KMS-11 (cell line): ENCODE data around the gene SLC5A5.

Source experiments
- H2AFZ ChIP-seq: fragments of 200-600 bp; sonication (generic); 2 replicates; pipeline ENCODE4 v1.6.1; 2016; ENCODE audit warnings: antibody characterized with exemption, mixed run types, low read depth
- H3K27ac ChIP-seq: fragments of 200-600 bp; sonication (generic); 2 replicates; pipeline ENCODE4 v1.6.1; 2016; ENCODE audit warnings: mild to moderate bottlenecking, mixed run types
- H3K27me3 ChIP-seq: fragments of 200-600 bp; sonication (generic); 2 replicates; pipeline ENCODE4 v1.6.1; 2017; ENCODE audit warnings: mild to moderate bottlenecking, low read depth, mixed run types, moderate library complexity; ENCODE audit not compliant: insufficient read depth
- H3K36me3 ChIP-seq: fragments of 200-600 bp; sonication (generic); 2 replicates; pipeline ENCODE4 v1.6.1; 2017; ENCODE audit warnings: mild to moderate bottlenecking, mixed run types; ENCODE audit not compliant: insufficient read depth
- H3K4me1 ChIP-seq: fragments of 200-600 bp; sonication (generic); 2 replicates; pipeline ENCODE4 v1.6.1; 2016; ENCODE audit warnings: mild to moderate bottlenecking, low read depth, mixed run types; ENCODE audit not compliant: poor library complexity, severe bottlenecking
- H3K4me2 ChIP-seq: fragments of 200-600 bp; sonication (generic); 2 replicates; pipeline ENCODE4 v1.7.0; 2016; ENCODE audit warnings: mild to moderate bottlenecking, mixed run types
- H3K4me3 ChIP-seq: fragments of 200-600 bp; sonication (generic); IDR thresholded peaks from 2 replicates; pipeline ENCODE4 v1.6.1; 2017; ENCODE audit warnings: low read depth, low read length, mixed read lengths; ENCODE audit not compliant: insufficient read depth
- H3K79me2 ChIP-seq: fragments of 200-600 bp; sonication (generic); 2 replicates; pipeline ENCODE4 v1.6.1; 2016; ENCODE audit warnings: low read depth, mixed run types; ENCODE audit not compliant: insufficient read depth
- H3K9ac ChIP-seq: fragments of 200-600 bp; sonication (generic); 2 replicates; pipeline ENCODE4 v1.6.1; 2016; ENCODE audit warnings: mild to moderate bottlenecking, mixed run types
- H4K20me1 ChIP-seq: fragments of 200-600 bp; sonication (generic); 2 replicates; pipeline ENCODE4 v1.6.1; 2016; ENCODE audit warnings: mild to moderate bottlenecking, mixed run types; ENCODE audit not compliant: insufficient read depth
- CTCF ChIP-seq: fragments of 200-600 bp; sonication (generic); conservative IDR thresholded peaks from 2 replicates; pipeline ENCODE4 v1.6.1; 2017; ENCODE audit warnings: low read depth, mild to moderate bottlenecking, antibody characterized with exemption, low read length, moderate library complexity, mixed read lengths

The SLC5A5 gene

GRCh38 chr19:17869114-17869608, 2.6 kb upstream of the SLC5A5 start:
- Histone ChIP-seq H3K27me3 (peaks cover 38% of the 10 kb centered on the region; the same call in 1 of the 2 replicates), H2AFZ (no peak overlapping the region), H3K9ac (no peak overlapping the region), H3K4me2 (no peak overlapping the region), H3K4me1 (peaks cover 7% of the 10 kb centered on the region), H4K20me1 (no peaks in the 10 kb centered on the region), H3K4me3 (no peak overlapping the region), H3K27ac (no peak overlapping the region), H3K79me2 (no peaks in the 10 kb centered on the region), H3K36me3 (no peaks in the 10 kb centered on the region)
- TF ChIP-seq CTCF: no peak

- no peak for TF ChIP-seq CTCF
- H3K36me3 ChIP-seq: no peaks in the 10 kb centered on the region
- no peak overlapping the region for H3K4me2 ChIP-seq
- H3K4me3 ChIP-seq: no peak overlapping the region
- H3K27ac ChIP-seq: no peak overlapping the region
- no peak overlapping the region for H3K9ac ChIP-seq
- H3K79me2 ChIP-seq: no peaks in the 10 kb centered on the region
- H3K4me1 ChIP-seq: no peaks in the 10 kb centered on the region
- no peaks in the 10 kb centered on the region for H4K20me1 ChIP-seq
- H3K27me3 ChIP-seq: peaks cover 47% of the 10 kb centered on the region; the same call in 1 of the 2 replicates
- no peak overlapping the region for H2AFZ ChIP-seq
Measured at GRCh38 chr19:17871032-17871877, 490 bp upstream of the SLC5A5 start.

GRCh38 chr19:17872251-17873001, 681 bp downstream of the SLC5A5 start:
- TF ChIP-seq CTCF: no peak
- H3K4me2 ChIP-seq: no peak overlapping the region
- no peaks in the 10 kb centered on the region for H3K36me3 ChIP-seq
- no peak overlapping the region for H3K27ac ChIP-seq
- H3K4me1 ChIP-seq: no peaks in the 10 kb centered on the region
- H3K79me2 ChIP-seq: no peaks in the 10 kb centered on the region
- H2AFZ ChIP-seq: no peak overlapping the region
- H3K27me3 ChIP-seq: peaks cover 54% of the 10 kb centered on the region; the same call in 1 of the 2 replicates
- no peaks in the 10 kb centered on the region for H4K20me1 ChIP-seq
- H3K9ac ChIP-seq: no peak overlapping the region
- no peak overlapping the region for H3K4me3 ChIP-seq

- Histone ChIP-seq H3K27ac (no peak overlapping the region), H3K4me2 (no peak overlapping the region), H3K27me3 (peaks cover 58% of the 10 kb centered on the region), H3K9ac (no peak overlapping the region), H4K20me1 (no peaks in the 10 kb centered on the region), H2AFZ (no peak overlapping the region), H3K4me1 (no peaks in the 10 kb centered on the region), H3K36me3 (no peaks in the 10 kb centered on the region), H3K4me3 (no peak overlapping the region), H3K79me2 (no peaks in the 10 kb centered on the region)
- TF ChIP-seq CTCF: no peak
Measured at GRCh38 chr19:17873786-17874757, 2.3 kb downstream of the SLC5A5 start.
